ENCODE results near the gene SSBP4. TPM values are rescaled to one million over a fixed set of nuclear protein-coding genes. Genes with fewer than 3 reads are reported as not detected.
A peak's percentile ranks its signal among the peaks of the same experiment; 100 is the strongest.

SSBP4 gene
- total RNA-seq, 1 experiment from 2014 or later: 51.2 TPM

DNA sequence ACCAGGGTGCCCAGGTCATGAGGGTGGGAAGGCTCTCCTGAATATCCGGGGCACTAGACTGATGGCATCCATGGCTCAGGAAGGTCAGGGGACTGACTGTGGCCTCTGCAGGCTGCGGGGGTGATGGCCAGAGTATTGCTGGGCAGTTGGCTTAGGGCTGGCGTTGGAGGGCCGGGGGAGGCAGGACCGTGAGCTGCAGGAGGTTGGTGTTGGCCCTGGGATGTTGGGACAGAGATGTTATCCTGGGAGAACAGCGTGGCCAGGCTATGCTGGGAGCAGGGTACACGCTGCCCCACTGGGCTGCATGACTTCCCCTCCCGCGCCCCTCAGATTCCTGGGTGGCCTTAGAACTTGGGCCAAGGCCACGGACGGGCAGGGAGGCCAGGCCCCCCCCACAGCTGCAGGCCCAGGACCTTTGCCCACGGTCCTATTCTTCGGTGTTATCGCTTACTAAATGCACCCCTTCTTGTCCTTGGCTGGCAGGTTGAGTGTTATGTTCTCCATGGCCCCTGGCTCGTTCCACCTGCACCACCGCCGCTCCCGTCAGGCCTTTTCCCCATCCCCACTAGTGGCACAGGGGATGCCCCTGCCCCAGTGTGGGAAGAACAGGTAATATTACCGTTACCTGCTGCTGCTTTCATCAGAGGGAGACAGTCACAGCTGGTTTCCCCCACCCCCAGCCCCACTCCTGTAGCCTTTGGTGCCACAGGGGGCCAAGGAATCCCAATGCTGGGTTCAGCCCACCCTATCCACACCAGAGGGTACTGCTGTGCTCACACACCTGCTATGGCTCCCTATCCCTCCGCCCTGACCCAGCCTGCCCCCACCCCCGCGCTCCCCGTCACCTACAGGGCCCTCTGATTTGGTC is 22.0 kb downstream of the SSBP4 start:
- Mint-ChIP-seq H3K9me3 (peaks cover 5% of the 10 kb centered on the region), H3K36me3 (peaks cover 6% of the 10 kb centered on the region), H3K4me1 (peaks cover 21% of the 10 kb centered on the region), H3K4me3 (no peak overlapping the region), H3K27me3 (ENCODE audit: low read depth) (no peaks in the 10 kb centered on the region), H3K27ac (peak overlapping the region; percentile 76)
- POLR2A ChIA-PET: no interaction called here
- CTCF ChIA-PET: interaction anchor here (0.5 to 3.5 kb wide), 10 partner anchors 10 to 148 kb away, joined by 3 to 27 read pairs (median 4); partner anchors contain the start of gene SSBP4
- TF ChIP-seq IRF1 (CRISPR knock-in tag; IDR thresholded peaks at IDR 0.05): no peak
- TF ChIP-seq MLX (CRISPR knock-in tag; IDR thresholded peaks at IDR 0.05): no peak
- TF ChIP-seq ZNF423 (CRISPR knock-in tag; IDR thresholded peaks at IDR 0.05): no peak
- no peak for TF ChIP-seq HMGA2 (CRISPR knock-in tag; IDR thresholded peaks at IDR 0.05)
- TF ChIP-seq, protein P1, sequence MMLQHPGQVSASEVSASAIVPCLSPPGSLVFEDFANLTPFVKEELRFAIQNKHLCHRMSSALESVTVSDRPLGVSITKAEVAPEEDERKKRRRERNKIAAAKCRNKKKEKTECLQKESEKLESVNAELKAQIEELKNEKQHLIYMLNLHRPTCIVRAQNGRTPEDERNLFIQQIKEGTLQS (CRISPR knock-in tag; conservative IDR thresholded peaks at IDR 0.05): no peak
- no peak for TF ChIP-seq FOXP4 (CRISPR knock-in tag; IDR thresholded peaks at IDR 0.05)
- DNase-seq (ENCODE audit: low spot score) (no peak), ATAC-seq (no peak)

DNA sequence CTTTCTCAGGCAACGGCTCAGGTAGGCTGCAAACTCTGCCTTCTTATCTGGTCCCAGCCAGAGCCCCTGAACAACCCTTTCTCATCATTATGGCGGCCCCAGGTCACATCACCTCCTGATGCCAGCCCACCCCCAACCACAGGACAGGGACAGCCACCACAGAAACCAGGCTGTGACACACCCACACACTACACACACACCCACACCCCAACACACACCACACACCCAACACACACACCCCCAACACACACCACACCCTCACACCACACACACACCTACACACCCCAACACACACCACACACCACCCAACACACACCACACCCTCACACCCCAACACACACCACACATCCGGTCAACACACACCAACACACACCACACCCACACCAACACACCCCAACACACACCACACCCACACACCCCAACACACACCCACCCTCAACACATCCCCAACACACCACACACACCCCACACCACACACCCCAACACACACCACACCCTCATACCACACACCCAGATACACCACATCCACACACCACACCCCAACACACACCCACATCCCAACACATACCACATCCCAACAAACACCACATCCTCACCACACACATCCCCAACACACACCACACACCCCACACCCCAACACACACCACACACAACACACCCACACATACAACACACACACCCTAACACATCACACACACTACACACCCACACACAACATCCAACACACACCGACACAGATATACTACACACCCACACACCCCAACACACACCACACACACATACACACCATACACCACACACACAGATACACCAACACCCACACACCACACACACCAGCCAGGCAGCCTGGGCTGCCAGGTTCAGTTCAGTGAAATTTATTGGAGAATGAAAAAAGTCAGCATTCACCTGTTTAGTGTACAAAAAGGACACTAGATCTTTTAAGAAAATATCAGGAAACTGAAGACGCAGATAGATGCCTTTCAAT is 22.9 kb downstream of the SSBP4 start:
- TF ChIP-seq FOXK1 (CRISPR knock-in tag; IDR thresholded peaks at IDR 0.05): no peak
- Mint-ChIP-seq H3K4me3 (no peak overlapping the region), H3K9me3 (peaks cover 5% of the 10 kb centered on the region), H3K27me3 (ENCODE audit: low read depth) (no peaks in the 10 kb centered on the region), H3K4me1 (peaks cover 17% of the 10 kb centered on the region), H3K27ac (peak overlapping the region; percentile 72), H3K36me3 (peaks cover 6% of the 10 kb centered on the region)
- DNase-seq (ENCODE audit: low spot score): no peak
- CTCF ChIA-PET: interaction anchor here (1.3 to 3.5 kb wide), 2 partner anchors 21 to 28 kb away, joined by 5 to 27 read pairs; no protein-coding TSS in a partner anchor
- POLR2A ChIA-PET: no interaction called here
- no peak for ATAC-seq

GRCh38 chr19:18442941-18443340 is 23.7 kb downstream of the SSBP4 start:
- Mint-ChIP-seq H3K27ac (no peak overlapping the region), H3K27me3 (ENCODE audit: low read depth) (no peaks in the 10 kb centered on the region), H3K4me3 (no peak overlapping the region), H3K9me3 (peaks cover 5% of the 10 kb centered on the region), H3K36me3 (peaks cover 6% of the 10 kb centered on the region), H3K4me1 (peaks cover 17% of the 10 kb centered on the region)
- ATAC-seq (no peak), DNase-seq (ENCODE audit: low spot score) (no peak)
- no peak for TF ChIP-seq CTCF (IDR thresholded peaks at IDR 0.05)
- no peak for TF ChIP-seq FOXP4 (CRISPR knock-in tag; IDR thresholded peaks at IDR 0.05)
- ChIA-PET CTCF (interaction anchor here (1.0 to 1.3 kb wide), 2 partner anchors 19 to 27 kb away, joined by 3 to 5 read pairs; no protein-coding TSS in a partner anchor), POLR2A (no interaction called here)

Data from WTC11 (cell line).